GM18870 (cell line): ENCODE data around the gene TNFAIP8L1.

ENCODE experiments used
- ATAC-seq: cut with Tn5 transposase; IDR thresholded peaks from one replicate; pipeline ENCODE4 v1.9.1; 2021; ENCODE audit warnings: moderate library complexity; ENCODE audit not compliant: unreplicated experiment

TNFAIP8L1 gene

DNA sequence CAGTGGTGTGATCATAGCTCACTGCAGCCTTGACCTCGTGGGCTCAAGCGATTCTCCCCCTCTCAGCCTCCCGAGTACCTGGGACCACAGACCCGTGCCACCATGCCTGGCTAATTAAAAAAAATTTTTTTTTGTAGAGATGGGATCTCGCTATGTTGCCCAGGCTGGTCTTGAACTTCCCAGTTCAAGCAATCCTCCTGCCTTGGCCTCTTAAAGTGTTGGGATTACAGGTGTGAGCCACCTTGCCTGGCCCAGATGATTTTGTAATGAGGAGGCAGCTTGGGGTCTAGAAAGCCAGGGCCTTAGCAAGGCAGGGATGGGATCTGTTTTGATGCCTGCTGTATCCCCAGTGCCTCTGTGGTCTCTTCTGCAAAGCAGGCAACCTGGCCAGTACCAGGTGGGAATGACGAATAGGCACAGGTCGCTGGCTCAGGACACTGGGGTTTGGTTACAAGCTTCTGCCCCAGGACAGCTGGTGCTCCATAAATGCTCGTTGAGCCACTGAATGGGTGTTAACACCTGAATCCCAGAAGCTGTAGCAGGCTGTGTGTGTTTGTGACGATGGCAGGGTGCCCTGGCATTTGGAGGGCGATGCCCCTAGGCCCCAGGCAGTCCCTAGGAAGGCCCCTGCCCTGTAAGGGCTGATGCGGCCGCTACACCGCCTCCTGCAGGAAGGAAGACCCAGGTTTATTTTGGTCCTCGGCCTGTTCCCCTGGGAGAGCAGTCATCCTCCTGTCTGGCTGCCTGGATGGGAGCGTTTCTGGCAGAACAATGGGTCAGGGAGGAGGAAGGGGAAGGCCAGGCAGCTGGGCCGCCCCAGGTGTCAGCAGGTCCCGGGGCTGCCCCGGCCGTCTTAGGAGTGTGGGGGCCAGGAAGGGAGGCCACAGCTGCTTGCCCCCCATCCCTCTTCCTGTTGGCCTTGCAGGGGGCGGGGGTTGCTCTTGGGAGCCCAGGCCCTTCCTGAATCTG, 8.6 kb downstream of the TNFAIP8L1 start:
- no peak for ATAC-seq

DNA sequence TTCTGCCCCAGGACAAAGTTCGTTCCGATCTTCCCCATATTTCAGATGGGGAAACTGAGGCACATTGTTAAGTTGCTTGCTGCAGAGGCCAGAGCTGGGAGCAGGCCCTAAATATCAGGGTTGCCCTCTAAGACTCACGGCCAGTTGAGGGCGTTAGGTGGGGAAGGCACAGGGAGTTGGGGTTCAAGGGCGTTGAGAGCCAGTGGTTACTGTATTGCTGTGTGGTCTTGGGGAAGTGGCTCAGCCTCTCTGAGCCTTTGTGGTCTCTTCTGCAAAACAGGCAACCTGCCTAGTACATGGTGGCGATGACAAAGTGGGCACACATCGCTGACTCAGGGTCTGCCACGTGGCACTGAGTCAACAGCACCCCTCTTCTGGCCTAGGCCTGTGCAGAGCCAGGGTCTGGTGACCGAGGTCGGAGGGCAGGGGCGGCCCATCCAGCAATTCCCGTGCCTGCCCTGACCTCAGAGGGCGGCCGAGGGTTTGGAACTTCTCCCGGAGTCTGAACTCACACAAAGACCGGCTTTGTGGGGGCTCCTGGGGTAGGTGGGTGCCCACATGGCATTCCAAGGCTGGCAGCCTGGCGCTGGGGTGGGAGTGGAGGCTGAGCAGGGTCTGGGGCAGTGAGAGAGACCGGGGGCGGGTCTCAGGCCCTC, 10.2 kb downstream of the TNFAIP8L1 start:
- no peak for ATAC-seq

DNA sequence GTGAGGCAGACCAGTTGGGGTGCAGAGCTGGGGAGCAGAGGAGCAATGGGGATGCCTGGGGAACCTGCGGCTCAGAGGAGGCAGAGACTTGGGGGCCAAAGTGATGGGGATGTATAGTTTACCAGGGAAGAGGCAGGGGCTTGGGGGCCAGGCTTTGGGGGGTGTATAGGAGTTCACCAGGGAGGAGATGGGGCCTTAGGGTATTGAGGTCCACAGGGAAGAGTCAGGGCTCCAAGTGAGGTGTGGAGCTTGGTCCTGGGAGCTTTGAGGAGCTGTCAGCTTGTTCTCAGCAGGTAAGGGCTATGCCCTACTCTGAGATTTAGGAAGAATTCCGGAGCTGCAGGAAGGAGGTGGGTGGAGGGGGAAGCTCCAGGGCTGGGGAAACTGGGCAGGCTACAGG, 10.8 kb downstream of the TNFAIP8L1 start:
- no peak for ATAC-seq

DNA sequence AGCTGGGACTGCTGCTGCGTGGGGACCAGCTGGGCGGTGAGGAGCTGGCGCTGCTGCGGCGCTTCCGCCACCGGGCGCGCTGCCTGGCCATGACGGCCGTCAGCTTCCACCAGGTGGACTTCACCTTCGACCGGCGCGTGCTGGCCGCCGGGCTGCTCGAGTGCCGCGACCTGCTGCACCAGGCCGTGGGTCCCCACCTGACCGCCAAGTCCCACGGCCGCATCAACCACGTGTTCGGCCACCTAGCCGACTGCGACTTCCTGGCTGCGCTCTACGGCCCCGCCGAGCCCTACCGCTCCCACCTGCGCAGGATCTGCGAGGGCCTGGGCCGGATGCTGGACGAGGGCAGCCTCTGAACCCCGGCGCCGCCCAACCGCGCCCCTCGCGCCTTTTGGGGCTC, 12.8 kb downstream of the TNFAIP8L1 start:
- no peak for ATAC-seq

- no peak for ATAC-seq
Measured at GRCh38 chr19:4653793-4654436, 14.6 kb downstream of the TNFAIP8L1 start.

DNA sequence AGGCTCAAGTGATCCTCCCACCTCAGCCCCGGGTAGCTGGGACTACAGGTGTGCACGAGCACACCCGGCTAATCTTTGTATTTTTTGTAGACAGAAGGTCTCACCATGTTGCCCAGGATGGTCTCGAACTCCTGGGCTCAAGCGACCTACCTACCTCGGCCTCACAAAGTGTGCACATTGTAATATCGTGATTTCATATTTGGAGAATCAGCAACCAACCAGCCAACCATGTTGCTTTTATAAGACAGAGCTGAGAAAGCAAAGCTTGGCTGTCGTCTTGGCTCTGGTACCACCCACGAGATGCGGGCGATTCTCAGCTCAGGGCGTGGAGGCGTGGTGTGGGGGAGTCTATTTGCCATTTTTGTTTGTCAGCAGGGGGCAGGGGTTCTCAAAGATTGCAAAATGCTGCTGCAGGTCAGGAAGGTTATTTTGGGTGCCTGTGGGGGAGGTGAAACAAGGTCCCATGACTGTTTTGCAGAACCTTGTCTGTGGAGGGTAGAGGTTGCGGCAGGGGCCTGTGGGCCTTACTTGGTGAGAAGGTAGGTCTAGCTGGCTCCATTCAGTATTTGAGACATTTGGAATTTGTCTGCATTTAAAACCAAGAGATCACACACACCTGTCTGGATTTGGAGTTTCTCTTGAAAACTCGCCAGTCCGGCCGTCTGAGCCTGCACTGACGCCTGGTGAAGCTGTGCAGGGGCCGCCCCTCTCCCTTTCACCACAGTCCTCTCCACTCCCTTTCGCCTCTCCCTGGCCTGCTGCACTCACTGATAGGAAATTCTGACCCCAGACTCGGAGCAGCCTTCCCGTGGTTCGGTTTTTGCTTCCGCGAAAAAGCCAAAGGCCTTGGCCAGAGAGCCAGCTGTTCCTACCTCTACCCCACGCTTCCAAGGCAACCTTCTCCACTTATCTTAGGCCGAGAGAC, 15.4 kb downstream of the TNFAIP8L1 start:
- no peak for ATAC-seq

- no peak for ATAC-seq
Measured at GRCh38 chr19:4656102-4656501, 16.8 kb downstream of the TNFAIP8L1 start.

DNA sequence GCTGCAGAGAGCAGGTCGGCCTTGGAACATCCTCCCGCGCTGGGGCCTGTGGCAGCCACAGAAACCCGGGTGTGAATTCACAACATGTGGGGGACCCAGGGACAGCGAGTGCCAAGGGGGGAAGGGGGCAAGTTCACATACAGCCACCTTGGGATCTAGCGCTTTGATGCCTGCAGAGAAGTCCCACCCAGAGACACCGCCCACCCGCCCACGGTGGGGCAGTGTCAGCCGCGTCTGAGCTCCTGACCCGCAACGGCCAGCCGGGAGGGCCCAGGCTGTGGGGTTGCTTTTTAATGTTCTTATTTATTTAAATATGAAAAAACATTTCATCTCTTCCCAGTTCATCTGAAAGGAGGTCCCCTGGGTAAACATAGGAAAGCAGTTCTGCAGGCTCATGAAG, 17.9 kb downstream of the TNFAIP8L1 start:
- no peak for ATAC-seq

DNA sequence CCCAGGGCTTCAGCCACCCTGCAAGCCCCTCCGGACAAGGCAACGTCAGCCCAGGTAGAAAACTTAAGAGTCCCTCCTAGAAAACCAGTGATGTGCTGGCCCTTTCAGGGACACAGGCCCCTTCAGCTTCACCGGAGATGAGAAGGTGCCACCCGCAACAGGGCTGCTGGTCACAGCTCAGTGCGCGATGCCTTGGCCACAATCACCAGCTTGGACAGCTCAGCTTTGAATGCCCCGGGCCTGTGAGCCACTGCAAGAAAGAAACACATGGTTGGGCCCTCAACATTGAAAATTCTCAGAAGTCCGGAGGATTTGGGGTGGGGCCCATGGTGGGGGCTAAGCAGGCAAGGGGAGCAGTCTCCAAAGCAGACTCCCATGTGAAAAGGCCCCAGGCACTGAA, 18.5 kb downstream of the TNFAIP8L1 start:
- no peak for ATAC-seq

DNA sequence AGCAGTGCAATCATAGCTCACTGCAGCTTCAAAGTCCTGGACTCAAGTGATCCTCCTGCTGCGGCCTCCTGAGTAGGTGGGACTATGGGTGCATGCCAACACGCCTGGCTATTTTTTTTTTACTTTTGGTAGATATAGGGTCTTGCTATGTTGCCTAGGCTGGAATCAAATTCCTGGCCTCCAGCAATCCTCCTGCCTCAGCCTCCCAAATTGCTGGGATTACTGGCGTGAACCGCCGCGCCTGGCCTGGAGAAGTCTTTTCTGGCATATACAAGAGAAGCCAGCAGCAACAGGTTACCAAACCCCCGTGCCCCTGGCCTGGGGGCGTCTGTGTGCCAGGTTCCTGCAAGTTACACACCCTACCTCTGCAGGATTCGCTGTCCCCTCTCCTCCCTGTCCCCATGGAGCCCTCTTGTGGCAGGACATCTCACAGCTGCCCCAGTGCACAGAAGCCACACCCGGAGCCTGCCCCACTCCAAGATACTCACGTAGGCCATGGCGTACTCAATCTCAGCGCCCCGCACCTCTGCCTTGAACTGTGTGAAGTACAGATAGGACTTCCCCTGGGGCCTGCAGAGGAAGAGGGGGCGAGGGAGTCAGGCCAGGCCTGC, 21.0 kb downstream of the TNFAIP8L1 start:
- no peak for ATAC-seq

- ATAC-seq, result no peak
Measured at GRCh38 chr19:4660993-4661392, 21.7 kb downstream of the TNFAIP8L1 start.

- no peak for ATAC-seq
Measured at GRCh38 chr19:4662020-4662695, 22.8 kb downstream of the TNFAIP8L1 start.

- ATAC-seq, result no peak
Measured at GRCh38 chr19:4662812-4663211, 23.5 kb downstream of the TNFAIP8L1 start.

GRCh38 chr19:4664642-4665041, 25.3 kb downstream of the TNFAIP8L1 start:
- ATAC-seq, result no peak

DNA sequence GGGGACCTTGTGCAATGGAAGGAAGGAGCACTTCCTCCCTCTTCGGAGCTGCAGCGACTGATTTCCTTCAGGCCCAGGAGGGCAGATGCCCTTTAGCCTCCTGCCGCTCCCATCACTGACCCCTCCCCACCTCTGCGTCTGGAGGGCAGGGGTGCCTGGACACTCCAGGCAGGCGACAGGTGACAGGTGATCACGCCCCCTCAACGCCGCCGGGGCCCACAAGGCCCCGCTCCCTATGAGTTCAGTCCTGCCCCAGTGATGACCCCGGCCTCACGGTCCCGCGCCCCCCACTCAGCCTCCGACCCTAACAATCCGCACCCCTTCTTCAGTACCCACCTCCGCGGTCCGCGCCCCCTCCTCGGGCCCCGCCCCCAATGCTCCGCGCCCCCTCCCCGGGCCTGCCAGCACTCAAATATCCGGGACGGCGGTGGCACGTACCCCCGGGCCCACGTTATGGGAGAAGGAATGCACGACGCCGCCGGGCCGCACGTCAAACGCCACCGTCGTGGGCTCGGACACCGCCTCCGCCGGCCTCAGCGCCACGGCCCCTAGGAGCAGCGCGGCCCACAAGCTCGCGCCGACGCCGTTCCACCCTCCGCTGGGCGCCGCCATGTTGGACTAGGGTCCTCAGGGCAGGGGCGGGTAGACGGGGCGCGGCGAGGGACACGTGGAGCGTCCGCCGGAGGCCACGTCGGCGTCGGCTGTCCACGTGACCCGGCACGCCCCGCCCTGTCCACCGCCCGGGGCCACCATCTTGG, 30.6 kb downstream of the TNFAIP8L1 start, which contains the start of gene MYDGF:
TSS of gene MYDGF (minus strand) at position 620 of the 758 bp plus-strand sequence. CDS start at position 612, 8 bp downstream.
- ATAC-seq, result no peak

DNA sequence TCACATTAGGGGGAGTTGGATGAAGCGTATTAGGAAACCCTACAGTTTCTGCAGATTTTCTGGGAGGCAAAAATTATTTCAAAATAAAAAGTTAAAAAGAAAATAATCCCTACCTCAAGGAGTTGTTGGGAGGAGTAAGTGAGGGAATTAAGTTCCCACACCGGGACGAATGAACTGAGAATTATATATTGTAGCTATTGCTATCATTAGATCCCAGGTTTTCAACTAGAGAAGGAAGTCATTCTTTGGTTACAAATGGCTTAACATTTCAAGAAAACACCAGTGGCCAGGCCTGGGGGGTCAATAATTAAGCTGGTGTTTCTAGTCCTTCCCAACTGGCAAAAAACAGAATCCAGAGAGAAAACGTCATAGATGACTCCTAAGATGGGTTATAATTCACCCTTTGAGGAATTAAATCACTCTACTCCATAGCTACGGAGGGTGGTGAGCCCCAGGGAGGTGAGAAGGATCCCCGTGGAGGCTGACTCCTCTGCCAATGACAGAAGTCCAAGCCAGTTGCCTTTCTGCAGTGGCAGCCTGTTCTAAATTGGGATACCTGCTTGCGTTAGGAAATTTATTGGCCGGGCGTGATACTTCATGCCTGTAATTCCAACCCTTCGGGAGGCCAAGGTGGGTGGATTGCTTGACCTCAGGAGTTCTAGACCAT, 32.0 kb downstream of the TNFAIP8L1 start:
- no peak for ATAC-seq

DNA sequence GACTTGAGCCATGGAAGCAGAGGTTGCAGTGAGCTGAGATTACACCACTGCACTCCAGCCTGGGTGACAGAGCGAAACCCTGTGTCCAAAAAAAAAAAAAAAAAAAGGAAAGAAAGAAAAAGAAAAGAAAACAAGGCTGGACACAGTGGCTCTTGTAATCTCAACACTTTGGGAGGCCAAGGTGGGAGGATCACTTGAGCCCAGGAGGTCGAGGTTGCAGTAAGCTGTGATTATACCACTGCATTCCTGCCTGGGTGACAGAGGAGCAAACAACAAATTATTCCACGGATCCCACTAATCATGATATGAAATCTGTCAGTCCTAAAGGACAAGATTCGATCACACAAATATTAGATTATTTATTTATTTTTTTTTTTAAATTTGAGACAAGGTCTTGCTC, 33.9 kb downstream of the TNFAIP8L1 start:
- ATAC-seq, result no peak

DNA sequence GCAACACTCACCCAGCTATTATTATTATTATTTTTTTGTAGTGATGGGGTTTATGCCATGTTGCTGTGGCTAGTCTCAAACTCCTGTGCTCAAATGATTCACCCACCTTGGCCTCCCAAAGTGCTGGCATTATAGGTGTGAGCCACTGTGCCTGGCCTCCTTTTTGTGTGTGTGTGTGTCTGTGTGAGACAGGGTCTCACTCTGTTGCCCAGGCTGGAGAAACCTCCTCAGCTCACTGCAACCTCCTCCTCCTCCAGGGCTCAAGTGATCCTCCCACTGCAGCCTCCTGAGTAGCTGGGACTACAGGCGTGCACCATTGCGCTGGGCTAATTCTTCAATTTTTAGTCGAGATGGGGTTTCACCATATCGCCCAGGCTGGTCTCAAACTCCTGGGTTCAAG, 34.4 kb downstream of the TNFAIP8L1 start:
- no peak for ATAC-seq
